H9 (cell line): ENCODE data around the gene NUDT9. TPM values are rescaled to one million over a fixed set of nuclear protein-coding genes. Genes with fewer than 3 reads are reported as not detected.
"Not testable (repeated sequence)": the region's sequence is repeated elsewhere in the genome, so short reads cannot be mapped to it uniquely, and the experiment has no call there.

Experiments used
- DNase-seq: peaks from one replicate; pipeline ENCODE4 v3.0.0-alpha.2; 2017
- H2AFZ ChIP-seq: one replicate; pipeline ENCODE4 v1.6.1; 2013; ENCODE audit warnings: mild to moderate bottlenecking, low read length, control low read depth, moderate library complexity
- H2AK5ac ChIP-seq: 2 replicates; pipeline ENCODE4 v1.6.1; 2013; ENCODE audit warnings: low read length, control low read depth, mixed read lengths; ENCODE audit not compliant: insufficient read length
- H2BK120ac ChIP-seq: one replicate; pipeline ENCODE4 v1.6.1; 2013; ENCODE audit warnings: low read depth, mild to moderate bottlenecking, low read length, control low read depth, inconsistent platforms; ENCODE audit not compliant: poor library complexity, severe bottlenecking
- H2BK12ac ChIP-seq: 2 replicates; pipeline ENCODE4 v1.6.1; 2013; ENCODE audit warnings: low read length, control low read depth, mixed read lengths, low read depth; ENCODE audit not compliant: insufficient read length
- H2BK15ac ChIP-seq: 2 replicates; pipeline ENCODE4 v1.6.1; 2013; ENCODE audit warnings: low read depth, low read length, control low read depth
- H2BK20ac ChIP-seq: one replicate; pipeline ENCODE4 v1.6.1; 2013; ENCODE audit warnings: low read depth, mild to moderate bottlenecking, low read length, control low read depth, inconsistent platforms; ENCODE audit not compliant: poor library complexity, severe bottlenecking
- H2BK5ac ChIP-seq: 2 replicates; pipeline ENCODE4 v1.6.1; 2013; ENCODE audit warnings: low read length, control low read depth, mixed read lengths; ENCODE audit not compliant: insufficient read length
- H3K14ac ChIP-seq: 2 replicates; pipeline ENCODE4 v1.6.1; 2013; ENCODE audit warnings: low read length, control low read depth; ENCODE audit not compliant: insufficient read depth
- H3K18ac ChIP-seq: 2 replicates; pipeline ENCODE4 v1.6.1; 2013; ENCODE audit warnings: low read depth, mild to moderate bottlenecking, mixed read lengths, low read length, control low read depth; ENCODE audit not compliant: insufficient read length
- H3K23ac ChIP-seq: 2 replicates; pipeline ENCODE4 v1.6.1; 2013; ENCODE audit warnings: low read length, control low read depth, mixed read lengths, low read depth; ENCODE audit not compliant: insufficient read length
- H3K23me2 ChIP-seq: 2 replicates; pipeline ENCODE4 v1.6.1; 2013; ENCODE audit warnings: low read depth, mild to moderate bottlenecking, mixed read lengths, low read length, control low read depth; ENCODE audit not compliant: insufficient read length, poor library complexity, severe bottlenecking
- H3K27ac ChIP-seq: 2 replicates; pipeline ENCODE4 v1.5.1; 2013; ENCODE audit warnings: low read length, control low read depth, mixed read lengths, low read depth; ENCODE audit not compliant: insufficient read length
- H3K27me3 ChIP-seq: 2 replicates; pipeline ENCODE4 v1.6.1; 2013; ENCODE audit warnings: low read length, control low read depth, inconsistent platforms; ENCODE audit not compliant: insufficient read depth
- H3K4ac ChIP-seq: 2 replicates; pipeline ENCODE4 v1.6.1; 2013; ENCODE audit warnings: low read depth, mild to moderate bottlenecking, control low read depth, inconsistent platforms, low read length, moderate library complexity
- H3K4me1 ChIP-seq: 2 replicates; pipeline ENCODE4 v1.6.1; 2013; ENCODE audit warnings: low read length, control low read depth, inconsistent platforms; ENCODE audit not compliant: insufficient read depth
- H3K4me2 ChIP-seq: 2 replicates; pipeline ENCODE4 v1.6.1; 2013; ENCODE audit warnings: low read length, control low read depth, mixed read lengths; ENCODE audit not compliant: insufficient read length, insufficient read depth
- H3K56ac ChIP-seq: 2 replicates; pipeline ENCODE4 v1.6.1; 2013; ENCODE audit warnings: low read depth, mild to moderate bottlenecking, mixed read lengths, low read length, control low read depth; ENCODE audit not compliant: insufficient read length
- H3K79me1 ChIP-seq: 2 replicates; pipeline ENCODE4 v1.6.1; 2013; ENCODE audit warnings: low read depth, mild to moderate bottlenecking, moderate library complexity, low read length, control low read depth, inconsistent platforms; ENCODE audit not compliant: insufficient read depth, poor library complexity, severe bottlenecking
- H3K79me2 ChIP-seq: 2 replicates; pipeline ENCODE4 v1.6.1; 2013; ENCODE audit warnings: low read length, control low read depth, inconsistent platforms; ENCODE audit not compliant: insufficient read depth
- H3K9ac ChIP-seq: 2 replicates; pipeline ENCODE4 v1.6.1; 2013; ENCODE audit warnings: low read length, control low read depth, mixed read lengths; ENCODE audit not compliant: insufficient read length; ENCODE audit errors: extremely low read depth
- H3K9me3 ChIP-seq: one replicate; pipeline ENCODE4 v1.6.1; 2013; ENCODE audit warnings: low read depth, low read length, inconsistent platforms; ENCODE audit not compliant: control insufficient read depth
- H3T11ph ChIP-seq: one replicate; pipeline ENCODE4 v1.6.1; 2013; ENCODE audit warnings: mild to moderate bottlenecking, low read length, control low read depth, inconsistent platforms
- H4K20me1 ChIP-seq: one replicate; pipeline ENCODE4 v1.6.1; 2013; ENCODE audit not compliant: control insufficient read depth, insufficient read length, insufficient read depth
- H4K5ac ChIP-seq: 2 replicates; pipeline ENCODE4 v1.6.1; 2013; ENCODE audit warnings: low read depth, mild to moderate bottlenecking, mixed read lengths, low read length, control low read depth; ENCODE audit not compliant: insufficient read length
- H4K8ac ChIP-seq: replicated peaks from 2 replicates; pipeline ENCODE4 v1.6.1; 2013; ENCODE audit warnings: low read length, control low read depth, mixed read lengths, low read depth; ENCODE audit not compliant: insufficient read length
- H4K91ac ChIP-seq: 2 replicates; pipeline ENCODE4 v1.6.1; 2013; ENCODE audit warnings: low read depth, mild to moderate bottlenecking, moderate library complexity, mixed read lengths, low read length, control low read depth; ENCODE audit not compliant: insufficient read length
- H3K27ac Mint-ChIP-seq, 3 experiments: 2 replicates in 2 of 3; 3 replicates in 1 of 3; pipeline ENCODE4 v1.8.0; 2020 to 2021; ENCODE audit warnings: mixed read lengths in 3 of 3, mild to moderate bottlenecking in 1 of 3, moderate library complexity in 1 of 3
- H3K27me3 Mint-ChIP-seq: 2 replicates; pipeline ENCODE4 v1.8.0; 2021; ENCODE audit warnings: low read depth, mild to moderate bottlenecking, moderate library complexity, mixed read lengths
- H3K36me3 Mint-ChIP-seq, 3 experiments: 2 replicates in 2 of 3; 3 replicates in 1 of 3; pipeline ENCODE4 v1.8.0; 2020 to 2021; ENCODE audit warnings: low read depth in 3 of 3, mixed read lengths in 3 of 3; ENCODE audit not compliant: insufficient read depth in 1 of 3
- H3K4me1 Mint-ChIP-seq, 2 experiments: 2 replicates each; pipeline ENCODE4 v1.8.0; 2020; ENCODE audit warnings: mixed read lengths in 2 of 2
- H3K4me3 Mint-ChIP-seq, 2 experiments: 2 replicates in 1 of 2; 3 replicates in 1 of 2; pipeline ENCODE4 v1.8.0; 2020 to 2021; ENCODE audit warnings: mild to moderate bottlenecking in 2 of 2, mixed read lengths in 2 of 2, moderate library complexity in 1 of 2
- H3K9me3 Mint-ChIP-seq, 2 experiments: 2 replicates in 1 of 2; 3 replicates in 1 of 2; pipeline ENCODE4 v1.8.0; 2020; ENCODE audit warnings: mild to moderate bottlenecking in 2 of 2, mixed read lengths in 2 of 2, moderate library complexity in 1 of 2
- WGBS: extraction: QIAGEN DNeasy Blood & Tissue Kit; methylation state at CpG from one replicate; pipeline ENCODE4 v1.1.7; 2013; ENCODE audit warnings: missing lambda C conversion rate, low lambda C conversion rate, mixed read lengths; ENCODE audit not compliant: insufficient read length; ENCODE audit errors: extremely low coverage; 5-methylcytosine and 5-hydroxymethylcytosine counted together
- total RNA-seq: library from RNA; stranded (reverse); gene quantifications from 2 replicates; pipeline ENCODE4 v1.2.1, GENCODE V29; 2021

Gene NUDT9
- total RNA-seq, 1 experiment from 2014 or later: 28.5 TPM

DNA sequence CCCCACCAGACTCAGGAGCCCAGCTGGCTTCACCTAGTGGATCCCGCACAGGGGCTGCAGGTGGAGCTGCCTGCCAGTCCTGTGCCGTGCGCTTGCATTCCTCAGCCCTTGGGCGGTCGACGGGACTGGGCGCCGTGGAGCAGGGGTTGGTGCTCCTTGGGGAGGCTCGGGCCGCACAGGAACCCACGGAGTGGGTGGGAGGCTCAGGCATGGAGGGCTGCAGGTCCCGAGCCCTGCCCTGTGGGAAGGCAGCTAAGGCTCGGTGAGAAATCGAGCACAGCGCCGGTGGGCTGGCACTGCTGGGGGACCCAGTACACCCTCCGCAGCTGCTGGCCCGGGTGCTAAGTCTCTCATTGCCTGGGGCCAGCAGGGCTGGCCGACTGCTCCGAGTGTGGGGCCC is 26.5 kb upstream of the NUDT9 start:
- H3K9ac ChIP-seq, H2BK120ac ChIP-seq, H3K4me1 Mint-ChIP-seq, H3K27ac ChIP-seq, H3K56ac ChIP-seq, H3K18ac ChIP-seq, H3K27me3 ChIP-seq, H3K14ac ChIP-seq, H2BK15ac ChIP-seq, H3K23me2 ChIP-seq, H3K9me3 Mint-ChIP-seq, DNase-seq, H3K9me3 ChIP-seq, H2BK5ac ChIP-seq, H4K20me1 ChIP-seq, H3K4me1 ChIP-seq, H3K4ac ChIP-seq, H3K4me2 ChIP-seq, H3K79me1 ChIP-seq, H3T11ph ChIP-seq, H2AFZ ChIP-seq, H3K27me3 Mint-ChIP-seq, H3K4me3 Mint-ChIP-seq, H3K23ac ChIP-seq, H3K79me2 ChIP-seq, H3K27ac Mint-ChIP-seq, H4K5ac ChIP-seq, H3K36me3 Mint-ChIP-seq, H4K8ac ChIP-seq, H2BK12ac ChIP-seq, H4K91ac ChIP-seq, H2AK5ac ChIP-seq, H2BK20ac ChIP-seq: not testable (repeated sequence)
- no CpG with 5 or more reads among the region's 20 CpGs for WGBS
